Activated T-cell treated with anti-CD3 and anti-CD28 coated beads, Interleukin-2, amount 50 U/mL, for 4 hours (primary cell): ENCODE data around the gene ZC3H12D. TPM values are rescaled to one million over a fixed set of nuclear protein-coding genes. Genes with fewer than 3 reads are reported as not detected.
A peak's percentile ranks its signal among the peaks of the same experiment; 100 is the strongest.

Experiments used
- ATAC-seq, 2 donors: fragments of 200-7000 bp; cut with Tn5 transposase; one replicate each; pipeline ENCODE4 v1.10.0; 2021
- DNase-seq: peaks from one replicate; pipeline ENCODE4 v3.0.0-alpha.2; 2020
- H3K27me3 Mint-ChIP-seq: one replicate; pipeline ENCODE4 v1.8.0; 2021; ENCODE audit warnings: low read depth, mixed read lengths
- H3K36me3 Mint-ChIP-seq: one replicate; pipeline ENCODE4 v1.8.0; 2022; ENCODE audit warnings: mixed read lengths; ENCODE audit not compliant: insufficient read depth
- H3K4me1 Mint-ChIP-seq: one replicate; pipeline ENCODE4 v1.8.0; 2021; ENCODE audit warnings: low read depth, mixed read lengths
- H3K4me3 Mint-ChIP-seq: one replicate; pipeline ENCODE4 v1.8.0; 2021; ENCODE audit warnings: mild to moderate bottlenecking, moderate library complexity, mixed read lengths
- H3K9me3 Mint-ChIP-seq: one replicate; pipeline ENCODE4 v1.8.0; 2021; ENCODE audit warnings: mixed read lengths
- total RNA-seq, 3 donors: library from RNA; stranded (reverse); gene quantifications; one replicate each; pipeline ENCODE4 v1.2.1, GENCODE V29; 2021

ZC3H12D gene
- total RNA-seq, 3 donors from 2014 or later: 22.2 to 51.5 (median 42.5) TPM

DNA sequence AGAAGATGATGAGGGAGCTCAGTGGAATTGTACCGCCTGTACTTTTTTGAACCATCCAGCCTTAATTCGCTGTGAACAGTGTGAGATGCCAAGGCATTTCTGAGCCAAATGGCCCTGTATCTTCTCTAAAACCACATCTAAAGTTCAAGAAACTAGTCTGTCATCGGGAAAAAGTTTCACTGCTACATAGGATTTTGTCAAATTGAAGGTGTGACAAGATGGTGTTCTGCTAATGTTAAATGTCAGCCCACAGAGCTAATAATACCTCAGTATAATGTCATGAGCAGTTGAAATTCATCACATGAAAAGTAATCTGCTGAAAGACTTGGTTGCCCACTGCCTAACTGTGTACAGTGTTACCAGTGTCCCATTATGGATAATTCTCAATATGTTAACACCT, 75.2 kb downstream of the ZC3H12D start:
- Mint-ChIP-seq H3K36me3 (peaks cover 39% of the 10 kb centered on the region), H3K9me3 (no peaks in the 10 kb centered on the region)
- ATAC-seq: peak in 1 of 2 donors; percentile 30

DNA sequence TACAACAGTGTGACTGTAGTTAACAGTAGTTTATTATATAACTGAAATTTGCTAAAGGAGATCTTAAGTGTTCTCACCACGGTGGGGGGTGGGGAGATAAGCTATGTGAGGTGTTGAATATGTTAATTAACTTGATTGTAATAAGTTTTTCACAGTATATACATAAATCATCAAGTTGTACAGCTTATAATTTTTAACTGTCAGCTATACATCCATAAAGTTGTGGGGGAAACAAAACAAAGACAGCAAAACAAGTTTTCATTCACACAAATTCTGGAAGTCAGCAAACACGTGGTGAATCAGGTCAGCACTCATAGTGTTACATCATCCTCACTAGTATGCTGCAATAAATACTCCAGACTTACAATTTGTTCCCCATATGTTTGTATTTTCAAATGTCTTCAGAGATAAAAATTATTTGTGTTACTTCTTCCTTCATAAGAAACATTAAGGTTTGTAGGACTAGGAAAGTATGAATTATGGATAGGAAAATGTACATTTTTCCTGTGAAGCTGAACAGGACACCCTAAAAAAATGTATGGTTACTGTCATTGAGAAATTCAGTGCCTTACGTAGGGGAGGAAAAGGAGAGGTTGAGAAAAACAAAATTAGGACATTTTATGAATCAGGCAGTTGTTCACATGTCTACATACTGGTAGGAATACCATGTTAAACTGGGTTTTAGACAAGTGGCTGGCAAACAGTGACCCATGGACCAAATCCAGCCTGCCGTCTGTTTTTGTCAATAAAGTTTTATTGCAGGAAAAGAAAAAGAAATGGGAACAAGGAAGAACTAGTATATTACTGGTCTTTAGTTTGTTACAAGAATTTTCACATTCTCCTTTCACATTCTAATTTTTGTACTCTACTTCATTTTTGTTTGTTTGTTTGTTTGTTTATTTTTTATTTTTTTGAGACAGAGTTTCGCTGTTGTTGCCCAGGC, 78.7 kb downstream of the ZC3H12D start:
- peaks cover 57% of the 10 kb centered on the region for H3K36me3 Mint-ChIP-seq

More for the DNA sequence above, 75.2 kb downstream of the ZC3H12D start:
- Mint-ChIP-seq H3K4me3 (no peak overlapping the region), H3K4me1 (peaks cover 18% of the 10 kb centered on the region), H3K27me3 (no peaks in the 10 kb centered on the region)
- no peak for DNase-seq

DNA sequence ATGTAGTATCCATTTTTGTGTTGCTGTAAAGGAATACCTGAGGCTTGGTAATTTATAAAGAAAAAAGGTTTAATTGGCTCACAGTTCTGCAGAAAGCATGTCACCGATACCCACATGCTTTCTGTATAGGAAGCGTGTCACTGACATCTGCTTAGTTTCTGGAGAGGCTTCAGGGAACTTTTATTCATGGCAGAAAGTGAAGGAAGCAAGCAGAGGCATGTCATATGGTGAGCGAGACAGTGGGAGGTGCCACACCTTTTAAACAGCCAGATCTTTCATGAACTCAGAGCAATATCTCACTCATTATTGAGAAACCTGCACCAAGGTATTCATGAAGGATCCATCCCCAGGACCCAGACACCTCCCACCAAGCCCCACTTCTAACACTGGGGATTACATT, 81.3 kb downstream of the ZC3H12D start:
- Mint-ChIP-seq H3K36me3 (peaks cover 52% of the 10 kb centered on the region), H3K27me3 (no peaks in the 10 kb centered on the region), H3K4me3 (no peak overlapping the region), H3K9me3 (no peaks in the 10 kb centered on the region), H3K4me1 (peaks cover 23% of the 10 kb centered on the region)
- DNase-seq (no peak), ATAC-seq (peak in 1 of 2 donors; percentile 46)

More for the DNA sequence above, 78.7 kb downstream of the ZC3H12D start:
- DNase-seq (no peak), ATAC-seq (peak in 1 of 2 donors; percentile 10)
- H3K4me3 Mint-ChIP-seq: no peak overlapping the region
- H3K4me1 Mint-ChIP-seq: peaks cover 23% of the 10 kb centered on the region
- no peaks in the 10 kb centered on the region for H3K27me3 Mint-ChIP-seq
- H3K9me3 Mint-ChIP-seq: no peaks in the 10 kb centered on the region

DNA sequence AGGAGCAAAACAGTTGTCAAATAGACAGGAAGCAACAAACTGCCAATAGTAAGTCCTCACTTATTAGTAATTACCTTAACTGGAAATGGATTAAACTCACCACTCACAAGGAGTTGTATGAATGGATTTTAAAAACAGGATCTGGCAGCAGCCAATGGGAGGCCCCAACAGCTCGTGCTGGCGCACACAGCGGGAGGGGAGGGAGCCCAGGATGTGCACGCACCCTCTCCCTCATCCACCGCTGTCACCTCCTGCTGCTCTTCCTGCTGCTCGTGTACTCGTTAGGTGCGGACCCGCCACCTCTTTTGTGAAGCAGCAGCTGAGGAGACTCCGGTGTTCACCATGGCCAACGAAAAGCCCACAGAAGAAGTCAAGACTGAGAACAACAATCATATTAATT, 84.8 kb downstream of the ZC3H12D start, which contains the start of gene SUMO4:
SUMO4 (plus strand) TSS at position 213 of the 400 bp plus-strand sequence; CDS start at position 343, 130 bp downstream.
- Mint-ChIP-seq H3K27me3 (no peaks in the 10 kb centered on the region), H3K4me3 (no peak within 1 kb of the TSS), H3K9me3 (no peaks in the 10 kb centered on the region), H3K36me3 (peaks cover 65% of the 10 kb centered on the region), H3K4me1 (peaks cover 29% of the 10 kb centered on the region)
- ATAC-seq (no peak), DNase-seq (no peak)

DNA sequence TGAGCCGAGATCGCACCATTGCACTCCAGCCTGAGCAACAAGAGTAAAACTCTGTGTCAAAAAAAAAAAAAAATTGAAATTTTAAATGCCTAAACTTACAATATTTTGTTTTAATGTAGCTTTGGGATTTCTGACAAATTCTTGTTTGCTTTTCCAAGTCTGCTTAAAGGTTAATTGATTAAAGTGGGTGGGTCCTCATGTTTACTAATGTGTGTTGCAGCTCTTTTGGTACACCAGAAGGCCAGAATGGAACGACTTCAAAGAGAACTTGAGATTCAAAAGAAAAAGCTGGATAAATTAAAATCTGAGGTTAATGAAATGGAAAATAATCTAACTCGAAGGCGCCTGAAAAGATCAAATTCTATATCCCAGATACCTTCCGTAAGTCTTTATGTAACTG, 87.4 kb downstream of the ZC3H12D start:
- H3K4me1 Mint-ChIP-seq: peaks cover 42% of the 10 kb centered on the region
- DNase-seq (no peak), ATAC-seq (no peak)
- peaks cover 55% of the 10 kb centered on the region for H3K36me3 Mint-ChIP-seq
- no peaks in the 10 kb centered on the region for H3K9me3 Mint-ChIP-seq
- no peak overlapping the region for H3K4me3 Mint-ChIP-seq
- no peaks in the 10 kb centered on the region for H3K27me3 Mint-ChIP-seq

Other genes with a start within 250 kb of the ZC3H12D start
- 10 to 100 TPM; 69.7 to 84.9 (median 77.4) TPM for gene TAB2, start 167.3 kb downstream of the ZC3H12D start, total RNA-seq
- gene SUMO4, start 84.8 kb downstream of the ZC3H12D start, total RNA-seq: 1 to 10 TPM; 2.6 to 3.0 (median 2.7) TPM
- 10 to 100 TPM; 19.7 to 22.2 (median 21.9) TPM for gene PPIL4, start 61.0 kb upstream of the ZC3H12D start, total RNA-seq
- gene GINM1, start 81.4 kb upstream of the ZC3H12D start, total RNA-seq: 10 to 100 TPM; 12.0 to 15.6 (median 12.0) TPM
- 10 to 100 TPM; 16.6 to 18.4 (median 17.0) TPM for gene KATNA1, start 163.7 kb upstream of the ZC3H12D start, total RNA-seq
- gene LATS1, start 233.1 kb upstream of the ZC3H12D start, total RNA-seq: 10 to 100 TPM; 29.7 to 35.5 (median 35.3) TPM